Neural progenitor cell (in vitro differentiated cells): ENCODE measurements around the gene PRXL2A. TPM values are rescaled to one million over a fixed set of nuclear protein-coding genes. Genes with fewer than 3 reads are reported as not detected.

Experiments used
- DNase-seq: peaks from one replicate; pipeline ENCODE4 v3.0.0-alpha.2; 2016; ENCODE audit warnings: low spot score
- H2AFZ ChIP-seq: fragments of 200-600 bp; sonication (generic); replicated peaks from 2 replicates; pipeline ENCODE4 v1.6.1; 2016; ENCODE audit warnings: antibody characterized with exemption
- H3F3A ChIP-seq: fragments of 200-600 bp; sonication (generic); 2 replicates; pipeline ENCODE4 v1.6.1; 2016; ENCODE audit warnings: antibody characterized with exemption, low read depth
- H3K27ac ChIP-seq: fragments of 200-600 bp; sonication (generic); 2 replicates; pipeline ENCODE4 v1.5.1; 2016; ENCODE audit warnings: mild to moderate bottlenecking
- H3K27me3 ChIP-seq: fragments of 200-600 bp; sonication (generic); 2 replicates; pipeline ENCODE4 v1.6.1; 2016; ENCODE audit warnings: mild to moderate bottlenecking, moderate library complexity
- H3K36me3 ChIP-seq: fragments of 200-600 bp; sonication (generic); 2 replicates; pipeline ENCODE4 v1.5.1; 2016
- H3K4me1 ChIP-seq: fragments of 200-600 bp; sonication (generic); 2 replicates; pipeline ENCODE4 v1.6.1; 2016; ENCODE audit warnings: mixed run types
- H3K4me2 ChIP-seq: fragments of 200-600 bp; sonication (generic); 2 replicates; pipeline ENCODE4 v1.6.1; 2016
- H3K4me3 ChIP-seq: fragments of 200-600 bp; sonication (generic); 2 replicates; pipeline ENCODE4 v1.5.1; 2016
- H3K79me2 ChIP-seq: fragments of 200-600 bp; sonication (generic); 2 replicates; pipeline ENCODE4 v1.6.1; 2016; ENCODE audit warnings: low read depth
- H3K9ac ChIP-seq: fragments of 200-600 bp; sonication (generic); 2 replicates; pipeline ENCODE4 v1.6.1; 2016
- H3K9me3 ChIP-seq: fragments of 200-600 bp; sonication (generic); 2 replicates; pipeline ENCODE4 v1.5.1; 2016; ENCODE audit warnings: low read depth
- H4K20me1 ChIP-seq: fragments of 200-600 bp; sonication (generic); 2 replicates; pipeline ENCODE4 v1.6.1; 2016; ENCODE audit warnings: low read depth
- H3K27ac Mint-ChIP-seq: 3 replicates; pipeline ENCODE4 v1.8.0; 2021; ENCODE audit warnings: mixed read lengths
- H3K27me3 Mint-ChIP-seq: 2 replicates; pipeline ENCODE4 v1.8.0; 2022; ENCODE audit warnings: low read depth, mild to moderate bottlenecking, inconsistent platforms, moderate library complexity, mixed read lengths; ENCODE audit not compliant: insufficient read depth
- H3K36me3 Mint-ChIP-seq: 3 replicates; pipeline ENCODE4 v1.8.0; 2021; ENCODE audit warnings: mixed read lengths
- H3K4me1 Mint-ChIP-seq: 3 replicates; pipeline ENCODE4 v1.8.0; 2021; ENCODE audit warnings: mixed read lengths
- H3K4me3 Mint-ChIP-seq: 3 replicates; pipeline ENCODE4 v1.8.0; 2021; ENCODE audit warnings: mild to moderate bottlenecking, moderate library complexity, mixed read lengths
- H3K9me3 Mint-ChIP-seq: 3 replicates; pipeline ENCODE4 v1.8.0; 2020; ENCODE audit warnings: mixed read lengths
- EZH2 ChIP-seq: fragments of 200-600 bp; sonication (generic); IDR thresholded peaks from 2 replicates; pipeline ENCODE4 v1.6.1; 2017; ENCODE audit warnings: antibody characterized with exemption, mild to moderate bottlenecking, moderate library complexity
- EZH2phosphoT487 ChIP-seq: fragments of 200-600 bp; sonication (generic); IDR thresholded peaks from 2 replicates; pipeline ENCODE4 v1.6.1; 2017; ENCODE audit warnings: antibody characterized with exemption
- total RNA-seq: library from RNA; depleted of rRNA; stranded (reverse); fragments of >200 nt; gene quantifications from 2 replicates; pipeline ENCODE4 v1.2.3, GENCODE V29; 2015; ENCODE audit warnings: low replicate concordance
- TF ChIP-seq, protein P1 (sequence below): fragments of 200-600 bp; sonication (generic); IDR thresholded peaks from 2 replicates; pipeline ENCODE4 v1.5.1; 2017; ENCODE audit warnings: antibody characterized with exemption, mild to moderate bottlenecking

PRXL2A gene
- total RNA-seq, 1 donor from 2014 or later = 107 TPM

DNA sequence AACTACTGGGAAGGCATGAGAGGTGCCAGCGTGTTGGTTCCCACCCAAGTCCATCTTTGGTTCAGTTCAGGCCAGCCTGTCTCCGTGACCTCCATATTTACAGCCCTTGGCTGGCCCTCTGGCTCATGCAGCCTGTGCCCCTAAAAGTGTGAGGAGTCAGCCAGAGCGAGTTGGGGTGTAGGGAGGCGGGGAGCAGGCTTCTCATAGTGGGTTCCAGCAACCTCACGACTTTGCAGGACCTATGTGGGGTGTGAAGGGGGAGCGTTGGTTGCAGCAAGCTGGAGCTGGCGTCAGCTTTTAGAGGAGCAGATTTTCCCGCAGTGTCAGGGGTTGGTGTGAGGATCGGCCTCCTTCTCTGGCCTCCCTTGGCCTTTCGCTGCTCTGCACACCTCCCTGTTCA is 55.5 kb downstream of the PRXL2A start:
- Histone ChIP-seq H3K27me3 (no peaks in the 10 kb centered on the region), H4K20me1 (peaks cover 66% of the 10 kb centered on the region), H3F3A (peaks cover 52% of the 10 kb centered on the region), H3K9ac (no peak overlapping the region), H3K79me2 (peaks cover 97% of the 10 kb centered on the region), H3K4me1 (peaks cover 97% of the 10 kb centered on the region), H3K9me3 (no peaks in the 10 kb centered on the region), H2AFZ (no peak overlapping the region), H3K4me3 (no peak overlapping the region), H3K27ac (peak overlapping the region; percentile 98), H3K36me3 (no peaks in the 10 kb centered on the region), H3K4me2 (peak overlapping the region; percentile 91)
- Mint-ChIP-seq H3K27me3 (peaks cover 4% of the 10 kb centered on the region), H3K4me3 (peak overlapping the region; percentile 80), H3K36me3 (no peaks in the 10 kb centered on the region), H3K9me3 (no peaks in the 10 kb centered on the region), H3K27ac (peak overlapping the region; percentile 98), H3K4me1 (peaks cover 100% of the 10 kb centered on the region)
- DNase-seq = no peak
- TF ChIP-seq EZH2phosphoT487 = no peak
- TF ChIP-seq EZH2 = no peak
- TF ChIP-seq, protein P1, sequence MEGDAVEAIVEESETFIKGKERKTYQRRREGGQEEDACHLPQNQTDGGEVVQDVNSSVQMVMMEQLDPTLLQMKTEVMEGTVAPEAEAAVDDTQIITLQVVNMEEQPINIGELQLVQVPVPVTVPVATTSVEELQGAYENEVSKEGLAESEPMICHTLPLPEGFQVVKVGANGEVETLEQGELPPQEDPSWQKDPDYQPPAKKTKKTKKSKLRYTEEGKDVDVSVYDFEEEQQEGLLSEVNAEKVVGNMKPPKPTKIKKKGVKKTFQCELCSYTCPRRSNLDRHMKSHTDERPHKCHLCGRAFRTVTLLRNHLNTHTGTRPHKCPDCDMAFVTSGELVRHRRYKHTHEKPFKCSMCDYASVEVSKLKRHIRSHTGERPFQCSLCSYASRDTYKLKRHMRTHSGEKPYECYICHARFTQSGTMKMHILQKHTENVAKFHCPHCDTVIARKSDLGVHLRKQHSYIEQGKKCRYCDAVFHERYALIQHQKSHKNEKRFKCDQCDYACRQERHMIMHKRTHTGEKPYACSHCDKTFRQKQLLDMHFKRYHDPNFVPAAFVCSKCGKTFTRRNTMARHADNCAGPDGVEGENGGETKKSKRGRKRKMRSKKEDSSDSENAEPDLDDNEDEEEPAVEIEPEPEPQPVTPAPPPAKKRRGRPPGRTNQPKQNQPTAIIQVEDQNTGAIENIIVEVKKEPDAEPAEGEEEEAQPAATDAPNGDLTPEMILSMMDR = no peak

DNA sequence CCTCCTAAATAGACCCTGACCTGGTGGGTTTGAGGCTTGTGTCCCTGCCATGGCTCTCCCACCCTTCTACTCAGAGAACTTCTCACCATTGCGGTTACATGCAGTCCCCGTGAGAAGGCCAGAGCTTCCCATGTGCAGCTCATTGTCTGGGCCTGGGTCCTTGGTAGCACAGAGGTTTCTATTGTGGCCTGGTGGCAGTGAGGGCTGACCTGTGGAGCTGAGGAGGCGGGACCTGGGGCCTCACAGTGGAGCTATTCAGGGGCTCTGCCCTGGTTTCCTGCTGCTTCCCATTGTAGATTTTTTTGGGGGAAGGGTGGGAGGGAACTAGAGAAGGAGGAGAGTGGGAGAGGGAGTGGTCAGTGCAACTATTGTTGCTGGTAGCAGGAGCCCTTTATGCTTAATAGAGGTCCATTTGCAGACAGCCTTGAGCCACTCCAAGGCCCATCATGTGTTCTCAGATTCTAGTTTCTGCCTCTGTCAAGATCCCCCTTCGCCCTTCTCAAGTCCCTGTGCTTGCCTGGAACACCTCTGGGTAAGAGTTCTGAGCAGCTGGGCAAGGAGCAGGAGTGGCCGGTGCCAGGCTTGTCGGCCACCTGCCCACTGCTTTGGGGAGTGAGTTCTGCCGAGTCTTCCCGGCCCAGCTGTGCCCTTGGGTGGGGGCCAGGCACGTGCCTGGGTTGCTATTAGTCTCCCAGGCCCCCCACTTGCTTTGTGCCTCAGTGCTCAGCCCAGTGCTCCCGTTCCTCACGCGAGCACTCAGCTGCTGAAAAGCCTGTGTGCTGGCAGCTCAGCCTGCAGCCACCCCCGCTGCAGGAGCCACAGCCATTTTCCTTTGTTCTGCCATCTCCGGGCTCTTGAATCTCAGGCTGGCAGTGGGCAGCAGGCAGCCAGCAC is 56.5 kb downstream of the PRXL2A start:
- Mint-ChIP-seq H3K4me1 (peaks cover 98% of the 10 kb centered on the region), H3K36me3 (no peaks in the 10 kb centered on the region), H3K9me3 (no peaks in the 10 kb centered on the region), H3K4me3 (peak overlapping the region; percentile 80), H3K27ac (peak overlapping the region; percentile 98), H3K27me3 (peaks cover 4% of the 10 kb centered on the region)
- Histone ChIP-seq H3K9me3 (no peaks in the 10 kb centered on the region), H3K27ac (peak overlapping the region; percentile 98), H3K4me2 (peak overlapping the region; percentile 91), H3F3A (peaks cover 48% of the 10 kb centered on the region), H3K4me3 (peak overlapping the region; percentile 47), H4K20me1 (peaks cover 66% of the 10 kb centered on the region), H3K36me3 (no peaks in the 10 kb centered on the region), H3K4me1 (peaks cover 97% of the 10 kb centered on the region), H2AFZ (no peak overlapping the region), H3K27me3 (no peaks in the 10 kb centered on the region), H3K79me2 (peaks cover 97% of the 10 kb centered on the region), H3K9ac (no peak overlapping the region)
- TF ChIP-seq, protein P1 = no peak
- no peak for TF ChIP-seq EZH2
- TF ChIP-seq EZH2phosphoT487 = no peak
- DNase-seq = peak; percentile 93

DNA sequence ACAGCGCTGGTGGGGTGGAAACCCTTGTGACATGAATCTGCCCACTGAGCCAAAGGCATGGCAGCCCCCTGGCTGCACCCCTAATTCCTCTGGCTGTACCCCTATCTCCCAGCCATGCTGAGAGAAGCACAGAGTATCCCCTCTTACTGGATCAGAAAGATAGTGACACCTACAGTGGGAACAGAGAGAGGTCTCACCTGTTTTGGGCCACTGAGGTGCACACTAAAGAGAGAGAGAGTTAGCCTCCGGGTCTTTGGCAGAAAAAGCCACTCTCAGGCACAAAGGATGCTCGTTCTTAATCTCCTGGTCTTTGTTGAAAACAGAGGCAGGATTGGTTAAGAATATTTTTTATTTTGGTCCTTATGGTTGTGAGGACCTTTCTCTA is 57.1 kb downstream of the PRXL2A start:
- no peak overlapping the region for H2AFZ ChIP-seq
- peak overlapping the region; percentile 98 for H3K27ac Mint-ChIP-seq

More for the DNA sequence above, 57.1 kb downstream of the PRXL2A start:
- peaks cover 48% of the 10 kb centered on the region for H3F3A ChIP-seq
- H3K4me1 Mint-ChIP-seq = peaks cover 92% of the 10 kb centered on the region
- TF ChIP-seq EZH2 (no peak), EZH2phosphoT487 (no peak)
- TF ChIP-seq, protein P1 = no peak
- H3K4me3 ChIP-seq = peak overlapping the region; percentile 47
- peak overlapping the region; percentile 98 for H3K27ac ChIP-seq
- no peaks in the 10 kb centered on the region for H3K9me3 ChIP-seq
- peaks cover 66% of the 10 kb centered on the region for H4K20me1 ChIP-seq
- H3K27me3 Mint-ChIP-seq = peaks cover 4% of the 10 kb centered on the region
- peaks cover 97% of the 10 kb centered on the region for H3K79me2 ChIP-seq
- no peaks in the 10 kb centered on the region for H3K36me3 ChIP-seq
- H3K36me3 Mint-ChIP-seq = no peaks in the 10 kb centered on the region
- peak overlapping the region; percentile 80 for H3K4me3 Mint-ChIP-seq
- H3K4me2 ChIP-seq = peak overlapping the region; percentile 91
- H3K27me3 ChIP-seq = no peaks in the 10 kb centered on the region
- no peaks in the 10 kb centered on the region for H3K9me3 Mint-ChIP-seq
- peak; percentile 28 for DNase-seq
- no peak overlapping the region for H3K9ac ChIP-seq
- H3K4me1 ChIP-seq = peaks cover 90% of the 10 kb centered on the region
